K562 (cell line): Measurements from ENCODE around the gene NR3C1. TPM values are rescaled to one million over a fixed set of nuclear protein-coding genes. Genes with fewer than 3 reads are reported as not detected.

Experiments
- ATAC-seq: fragments of 200-7000 bp; cut with Tn5 transposase; 3 replicates; pipeline ENCODE4 v1.9.1; 2020; ENCODE audit warnings: moderate library complexity
- BruUV-seq: library from RNA; stranded (reverse); fragments of 400-500 nt; replicated peaks from 2 replicates; lab custom pipeline; 2021; lab: Mats Ljungman, UMichigan
- CTCF ChIA-PET: fragments of 300-600 bp; formaldehyde crosslinking; extraction: SDS; loops from one replicate; lab custom pipeline; 2021; ENCODE audit warnings: low intra/inter-chr PET ratio; lab: Yijun Ruan, JAX
- POLR2A ChIA-PET: fragments of 300-600, 350-650 bp; sonication (Branson Sonifier 250); formaldehyde crosslinking; extraction: SDS; loops from one replicate; lab custom pipeline; 2021; ENCODE audit warnings: antibody characterized with exemption, inconsistent platforms; lab: Yijun Ruan, JAX
- DNase-seq, 4 experiments: peaks; one replicate each; pipeline versions ENCODE4 v3.0.0 to v3.0.0-alpha.2; 2011 to 2018; ENCODE audit warnings: low spot score in 3 of 4, mixed read lengths in 3 of 4; ENCODE audit errors: extremely low read depth in 1 of 4
- FAIRE-seq: peaks from 2 replicates; lab custom pipeline; 2011; peaks lifted over from hg19 to GRCh38; lab: Jason Lieb, UNC
- H2AFZ ChIP-seq: 2 replicates; pipeline ENCODE4 v1.6.0; 2011; ENCODE audit warnings: low read depth, low read length, control low read depth, inconsistent platforms
- H3K27ac ChIP-seq: fragments of 200-600 bp; 3 replicates; pipeline ENCODE4 v1.8.0; 2011; ENCODE audit warnings: low read depth, mild to moderate bottlenecking, control low read depth, inconsistent platforms, low read length, moderate library complexity, mixed read lengths; ENCODE audit errors: extremely low read depth
- H3K27me3 ChIP-seq, 2 experiments: fragments of 300-600 bp in 1 of 2; 2 replicates in 1 of 2; 3 replicates in 1 of 2; pipeline versions ENCODE4 v1.6.0 to v1.8.0; 2011; ENCODE audit warnings: inconsistent platforms in 2 of 2, low read length in 2 of 2, mild to moderate bottlenecking in 1 of 2, mixed read lengths in 1 of 2, moderate library complexity in 1 of 2; ENCODE audit not compliant: control insufficient read depth in 2 of 2, insufficient read depth in 2 of 2
- H3K36me3 ChIP-seq: fragments of 300-600 bp; 3 replicates; pipeline ENCODE4 v1.8.0; 2011; ENCODE audit warnings: mild to moderate bottlenecking, low read length, inconsistent platforms; ENCODE audit not compliant: control insufficient read depth, insufficient read depth
- H3K4me1 ChIP-seq, 2 experiments: fragments of 200-600 bp in 1 of 2; replicated peaks in 1 of 2; 2 replicates in 1 of 2; 3 replicates in 1 of 2; pipeline versions ENCODE4 v1.5.1 to v1.8.0; 2011; ENCODE audit warnings: inconsistent platforms in 2 of 2, low read length in 2 of 2, mild to moderate bottlenecking in 1 of 2, mixed read lengths in 1 of 2, moderate library complexity in 1 of 2; ENCODE audit not compliant: control insufficient read depth in 2 of 2, insufficient read depth in 2 of 2
- H3K4me2 ChIP-seq: 2 replicates; pipeline ENCODE4 v1.6.1; 2011; ENCODE audit warnings: low read length, control low read depth, inconsistent platforms, mixed read lengths; ENCODE audit not compliant: insufficient read depth
- H3K4me3 ChIP-seq: fragments of 200-600 bp; sonication (generic), shearing (Covaris generic); 2 replicates; pipeline ENCODE4 v1.5.1; 2016; ENCODE audit warnings: control low read depth, inconsistent platforms
- H3K79me2 ChIP-seq: fragments of 200-600 bp; 3 replicates; pipeline ENCODE4 v1.8.0; 2011; ENCODE audit warnings: low read length, inconsistent platforms; ENCODE audit not compliant: control insufficient read depth, insufficient read depth
- H3K9ac ChIP-seq, 2 experiments: 2 replicates each; pipeline versions ENCODE4 v1.6.0 to v1.6.1; 2011; ENCODE audit warnings: low read depth in 2 of 2, low read length in 2 of 2, control low read depth in 1 of 2, inconsistent platforms in 1 of 2, mild to moderate bottlenecking in 1 of 2, mixed read lengths in 1 of 2; ENCODE audit not compliant: insufficient read depth in 1 of 2
- H3K9me1 ChIP-seq: one replicate; pipeline ENCODE4 v1.6.0; 2011; ENCODE audit warnings: inconsistent platforms, mild to moderate bottlenecking, low read length, moderate library complexity; ENCODE audit not compliant: control insufficient read depth, insufficient read depth
- H3K9me3 ChIP-seq: replicated peaks from 2 replicates; pipeline ENCODE4 v1.5.1; 2011; ENCODE audit warnings: low read depth, low read length, inconsistent platforms; ENCODE audit not compliant: control insufficient read depth, insufficient read depth
- H4K20me1 ChIP-seq: replicated peaks from 2 replicates; pipeline ENCODE4 v1.6.1; 2011; ENCODE audit warnings: low read length, inconsistent platforms, mixed read lengths; ENCODE audit not compliant: control insufficient read depth, insufficient read depth
- CBFB ChIP-seq: sonication (generic); formaldehyde crosslinking; IDR thresholded peaks from 2 replicates; pipeline ENCODE4 v1.4.0; 2020; ENCODE audit warnings: mild to moderate bottlenecking, missing genetic modification reagents
- CHAMP1 ChIP-seq: fragments of 450-650 bp; IDR thresholded peaks from 2 replicates; pipeline ENCODE4 v1.6.1; 2016; ENCODE audit warnings: mild to moderate bottlenecking
- CXXC5 ChIP-seq: fragments of 250-450 bp; sonication (Bioruptor Pico); IDR thresholded peaks from 2 replicates; pipeline ENCODE4 v1.8.0; 2022; ENCODE audit warnings: inconsistent platforms, mild to moderate bottlenecking, moderate library complexity
- GABPB2 ChIP-seq: fragments of 250-450 bp; sonication (Bioruptor Pico); conservative IDR thresholded peaks from 2 replicates; pipeline ENCODE4 v1.5.1; 2021; ENCODE audit warnings: mild to moderate bottlenecking
- HMBOX1 ChIP-seq: sonication (generic); IDR thresholded peaks from 2 replicates; pipeline ENCODE4 v1.6.1; 2016
- MYC ChIP-seq, 2 experiments: fragments of 250-450 bp in 1 of 2; sonication (Bioruptor Pico) in 1 of 2; IDR thresholded peaks; 2 replicates each; pipeline versions ENCODE4 v1.5.1 to v1.6.1; 2012 to 2021; ENCODE audit warnings: low read depth in 2 of 2, borderline replicate concordance in 1 of 2, improper control_type of control experiment in 1 of 2, low read length in 1 of 2, mild to moderate bottlenecking in 1 of 2, moderate library complexity in 1 of 2
- RNF2 ChIP-seq: sonication (generic); IDR thresholded peaks from 2 replicates; pipeline ENCODE4 v1.6.1; 2016
- SMARCB1 ChIP-seq: IDR thresholded peaks from 2 replicates; pipeline ENCODE4 v1.6.1; 2011; ENCODE audit warnings: improper control_type of control experiment, low read depth; ENCODE audit not compliant: insufficient read length
- TAF15 ChIP-seq: fragments of 200-400 bp; formaldehyde crosslinking; IDR thresholded peaks from 2 replicates; pipeline ENCODE4 v1.6.1; 2017; ENCODE audit warnings: mild to moderate bottlenecking, low read depth, low read length, moderate library complexity
- TCF3 ChIP-seq: sonication (generic); formaldehyde crosslinking; IDR thresholded peaks from 2 replicates; pipeline ENCODE4 v1.4.0; 2020; ENCODE audit warnings: mild to moderate bottlenecking, missing genetic modification reagents
- WHSC1 ChIP-seq: IDR thresholded peaks from one replicate; pipeline ENCODE4 v1.6.1; 2012; ENCODE audit warnings: low read length, control low read depth, inconsistent platforms
- WGBS: fragments of 100-300 bp; shearing (Covaris generic); methylation state at CpG from one replicate; pipeline ENCODE4 v1.1.6; 2016; ENCODE audit warnings: low coverage, mixed read lengths; ENCODE audit not compliant: insufficient coverage; ENCODE audit errors: missing lambda C conversion rate; 5-methylcytosine and 5-hydroxymethylcytosine counted together
- in situ Hi-C: fragments of 300-500 bp; cut with MboI; formaldehyde crosslinking; loops from 4 replicates; pipeline ENCODE4 v1.15.0; 2018; ENCODE audit warnings: inconsistent platforms, mixed read lengths
- intact Hi-C: fragments of 100-400 bp; cut with micrococcal nuclease; formaldehyde crosslinking; loops from 2 replicates; pipeline ENCODE4 v1.14.2; 2022
- polyA plus RNA-seq, 8 experiments: library from polyadenylated mRNA; depleted of rRNA in 4 of 8; stranded (reverse) in 5 of 8; unstranded in 3 of 8; fragments of >200 nt; fragmentation: Nextera tagmentation in 2 of 8; fragmentation: Illumina TruSeq in 1 of 8; extraction: Ambion mirVana in 2 of 8; extraction: Trizol in 1 of 8; gene quantifications; 2 replicates each; pipeline versions ENCODE4 v1.2.1 to v1.2.3, GENCODE V29; 2011 to 2014; ENCODE audit warnings: inconsistent platforms in 1 of 8, missing spikeins in 1 of 8
- total RNA-seq, 7 experiments: library from RNA; depleted of rRNA in 6 of 7; stranded (reverse); fragments of >200 nt in 6 of 7; fragmentation: Illumina TruSeq in 2 of 7; extraction: Trizol in 2 of 7; gene quantifications; 2 replicates each; pipeline versions ENCODE4 v1.2.1 to v1.2.3, GENCODE V29; 2011 to 2021; ENCODE audit warnings: low replicate concordance in 1 of 7
- TF ChIP-seq, protein P1 (sequence below): sonication (generic); formaldehyde crosslinking; IDR thresholded peaks from 2 replicates; pipeline ENCODE4 v1.8.1; 2022; ENCODE audit warnings: missing genetic modification reagents

NR3C1 gene
- total and polyA plus RNA-seq, 9 of the 15 experiments (the other 6 are each of a cell fraction or from before 2014, with no cell fraction given), result 8.2 to 36.0 (median 15.0) TPM

GRCh38 chr5:143249851-143250250, 153.6 kb downstream of the NR3C1 start:
- POLR2A ChIA-PET, result interaction anchor here (0.5 to 1.7 kb wide), 6 partner anchors 8 to 1014 kb away, joined by 3 to 6 read pairs (median 3); no protein-coding TSS in a partner anchor
- peak overlapping the region; percentile 88 for H3K27ac ChIP-seq

DNA sequence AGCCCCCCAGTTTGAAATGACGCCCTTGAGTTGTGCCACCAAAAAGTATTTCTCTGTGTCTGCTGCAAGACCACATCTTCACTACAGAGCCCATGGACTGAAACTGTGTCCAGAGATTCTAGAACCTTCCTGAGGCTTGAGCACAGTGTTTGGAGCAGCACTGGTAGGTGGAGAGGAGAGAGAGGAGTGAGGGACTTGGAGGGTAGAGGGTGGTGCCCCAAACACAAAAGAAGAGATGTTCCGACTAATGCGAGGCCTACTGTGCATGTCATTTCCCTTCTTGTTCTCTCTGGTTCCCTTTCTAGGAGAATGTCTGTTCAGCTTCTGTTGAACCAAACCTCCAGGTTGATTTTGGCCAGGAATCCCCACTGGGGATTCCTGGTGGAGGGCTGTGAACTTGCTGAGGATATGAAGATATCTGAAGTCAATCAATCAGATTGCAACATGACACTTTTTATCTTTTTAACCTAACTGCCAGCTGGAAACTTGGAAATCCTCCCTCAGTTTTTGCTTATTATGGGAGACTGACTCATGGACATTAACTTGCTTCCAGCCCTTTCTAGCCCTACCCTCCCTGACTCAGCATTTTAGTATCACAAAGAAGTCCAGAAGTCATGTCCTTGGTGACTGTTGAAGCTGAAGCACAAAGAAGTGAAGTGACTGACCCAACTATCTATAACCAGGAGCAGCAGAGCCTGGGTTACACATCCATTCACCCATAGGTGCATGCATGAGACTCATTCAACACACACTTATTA, 154.5 kb downstream of the NR3C1 start:
- Histone ChIP-seq H3K4me3 (no peak overlapping the region), H3K27me3 (no peaks in the 10 kb centered on the region), H3K4me2 (peak overlapping the region; percentile 51), H3K27ac (peak overlapping the region; percentile 88), H3K36me3 (no peaks in the 10 kb centered on the region), H4K20me1 (no peaks in the 10 kb centered on the region), H3K4me1 (peaks cover 41 to 65% of the 10 kb centered on the region in 2 experiments), H3K9me1 (no peaks in the 10 kb centered on the region), H3K9ac (peak overlapping the region; percentile 33 to 43; a peak in 3 of 4 replicates), H3K79me2 (no peaks in the 10 kb centered on the region), H2AFZ (peak overlapping the region; percentile 88), H3K9me3 (peaks cover 7% of the 10 kb centered on the region)
- FAIRE-seq, result peak; percentile 97
- ChIA-PET CTCF (no interaction called here), POLR2A (interaction anchor here (0.6 to 1.7 kb wide), 6 partner anchors 9 to 102 kb away, joined by 3 to 6 read pairs (median 4); no protein-coding TSS in a partner anchor)
- in situ Hi-C loops (no loop called here), intact Hi-C loops (no loop called here)
- 15% methylated on average over 3 of the region's 3 CpGs for WGBS
- DNase-seq, result peak; percentile 64 to 88 (median 74)
- peak; percentile 86 for ATAC-seq
- no TSS peak for BruUV-seq
- TF ChIP-seq TAF15 (no peak), WHSC1 (no peak), HMBOX1 (peak; percentile 98), SMARCB1 (no peak), RNF2 (no peak), GABPB2 (no peak), CHAMP1 (peak; percentile 44; the same call in 1 of the 2 replicates)
- TF ChIP-seq, protein P1, sequence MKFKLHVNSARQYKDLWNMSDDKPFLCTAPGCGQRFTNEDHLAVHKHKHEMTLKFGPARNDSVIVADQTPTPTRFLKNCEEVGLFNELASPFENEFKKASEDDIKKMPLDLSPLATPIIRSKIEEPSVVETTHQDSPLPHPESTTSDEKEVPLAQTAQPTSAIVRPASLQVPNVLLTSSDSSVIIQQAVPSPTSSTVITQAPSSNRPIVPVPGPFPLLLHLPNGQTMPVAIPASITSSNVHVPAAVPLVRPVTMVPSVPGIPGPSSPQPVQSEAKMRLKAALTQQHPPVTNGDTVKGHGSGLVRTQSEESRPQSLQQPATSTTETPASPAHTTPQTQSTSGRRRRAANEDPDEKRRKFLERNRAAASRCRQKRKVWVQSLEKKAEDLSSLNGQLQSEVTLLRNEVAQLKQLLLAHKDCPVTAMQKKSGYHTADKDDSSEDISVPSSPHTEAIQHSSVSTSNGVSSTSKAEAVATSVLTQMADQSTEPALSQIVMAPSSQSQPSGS (CRISPR knock-in tag), result no peak

More at GRCh38 chr5:143249851-143250250, 153.6 kb downstream of the NR3C1 start:
- no peak for FAIRE-seq
- Histone ChIP-seq H3K36me3 (no peaks in the 10 kb centered on the region), H4K20me1 (no peaks in the 10 kb centered on the region), H3K4me2 (no peak overlapping the region), H3K9me3 (peaks cover 4% of the 10 kb centered on the region), H3K79me2 (no peaks in the 10 kb centered on the region), H3K9ac (peak overlapping the region in 1 of 2 experiments; percentile 11; a peak in 2 of 4 replicates), H2AFZ (peak overlapping the region; percentile 88), H3K27me3 (no peaks in the 10 kb centered on the region), H3K9me1 (no peaks in the 10 kb centered on the region), H3K4me1 (peaks cover 36 to 57% of the 10 kb centered on the region in 2 experiments), H3K4me3 (no peak overlapping the region)
- no peak for ATAC-seq
- no TSS peak for BruUV-seq
- intact Hi-C loops (no loop called here), in situ Hi-C loops (no loop called here)
- CTCF ChIA-PET, result no interaction called here
- no peak for DNase-seq
- WGBS, result 60% methylated on average over 2 of the region's 2 CpGs
- TF ChIP-seq MYC (IDR thresholded peaks at IDR 0.05; ENCODE audit: low read depth, low read length) (no peak), MYC (CRISPR knock-in tag; IDR thresholded peaks at IDR 0.05; ENCODE audit: borderline replicate concordance, low read depth) (no peak), TCF3 (CRISPR knock-in tag) (no peak), CXXC5 (CRISPR knock-in tag) (0 out of 2 replicates have a peak, but pooled peaks have one; percentile 9), CBFB (no peak)
